HG03520 (cell line): ENCODE measurements around the gene NPIPA8.
"Not testable (repeated sequence)": the region's sequence is repeated elsewhere in the genome, so short reads cannot be mapped to it uniquely, and the experiment has no call there.

Experiments
- ATAC-seq: cut with Tn5 transposase; IDR thresholded peaks from one replicate; pipeline ENCODE4 v1.9.1; 2021; ENCODE audit warnings: mild to moderate bottlenecking, moderate library complexity; ENCODE audit not compliant: unreplicated experiment

Gene NPIPA8

DNA sequence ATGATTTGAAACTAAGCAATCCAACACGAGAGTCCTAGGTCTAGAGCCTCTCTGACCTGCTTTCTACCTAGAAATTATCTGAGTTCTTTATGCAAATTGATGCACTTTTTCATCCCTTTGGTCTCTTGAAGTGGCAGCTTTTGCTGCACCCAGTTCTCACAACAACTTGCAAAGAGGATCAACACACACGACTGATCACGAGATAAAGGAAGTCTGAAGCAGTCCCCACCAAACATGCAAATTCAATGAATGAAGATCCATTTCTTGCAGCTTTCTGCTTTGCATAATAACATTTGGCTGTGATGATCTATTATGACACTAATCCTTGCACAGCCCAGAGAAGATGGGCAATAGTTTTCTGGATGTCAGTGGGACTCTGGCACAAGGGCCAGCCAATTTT lies 56.2 kb downstream of the NPIPA8 start:
- ATAC-seq, result not testable (repeated sequence)

GRCh38 chr16:18276756-18277155 lies 59.8 kb downstream of the NPIPA8 start:
- not testable (repeated sequence) for ATAC-seq

GRCh38 chr16:18270171-18270570 lies 66.4 kb downstream of the NPIPA8 start:
- not testable (repeated sequence) for ATAC-seq
